Uterus (tissue), 4 donors: ENCODE data around the gene C10orf53. TPM values are rescaled to one million over a fixed set of nuclear protein-coding genes. Genes with fewer than 3 reads are reported as not detected.

Experiments used
- DNase-seq, 2 donors: peaks; one replicate each; pipeline ENCODE4 v3.0.0-alpha.2; 2019 to 2020
- H3K27ac ChIP-seq, 2 donors: fragments of 200-600 bp; sonication (generic); 1 replicate in 1 of 2; 2 replicates in 1 of 2; pipeline ENCODE4 v1.5.1; 2016 to 2018
- H3K27me3 ChIP-seq, 2 donors: fragments of 200-600 bp; sonication (generic); one replicate each; pipeline ENCODE4 v1.5.1; 2018 to 2019; ENCODE audit warnings: control low read depth in 1 of 2
- H3K36me3 ChIP-seq, 2 donors: fragments of 200-600 bp; sonication (generic); one replicate each; pipeline ENCODE4 v1.5.1; 2019; ENCODE audit warnings: control low read depth in 1 of 2
- H3K4me1 ChIP-seq, 2 donors: fragments of 200-600 bp; sonication (generic); one replicate each; pipeline ENCODE4 v1.5.1; 2018 to 2019; ENCODE audit warnings: control low read depth in 1 of 2
- H3K4me3 ChIP-seq, 2 donors: fragments of 200-600 bp; sonication (generic); 1 replicate in 1 of 2; 2 replicates in 1 of 2; pipeline ENCODE4 v1.5.1; 2018 to 2019; ENCODE audit warnings: mild to moderate bottlenecking in 1 of 2
- H3K9me3 ChIP-seq, 2 donors: fragments of 200-600 bp; sonication (generic); one replicate each; pipeline ENCODE4 v1.5.1; 2019; ENCODE audit warnings: control low read depth in 1 of 2
- CTCF ChIP-seq, 4 experiments: fragments of 200-600 bp in 2 of 4; fragments of 450-650 bp in 2 of 4; sonication (generic) in 2 of 4; IDR thresholded peaks; one replicate each; pipeline ENCODE4 v1.5.1; 2016 to 2019; ENCODE audit warnings: antibody characterized with exemption in 4 of 4, mild to moderate bottlenecking in 2 of 4, moderate library complexity in 1 of 4
- POLR2A ChIP-seq, 2 donors: fragments of 450-650 bp; IDR thresholded peaks; one replicate each; pipeline ENCODE4 v1.6.1; 2016; ENCODE audit warnings: antibody characterized with exemption in 2 of 2, mild to moderate bottlenecking in 1 of 2, moderate library complexity in 1 of 2
- intact Hi-C: fragments of 100-400 bp; cut with DNase I; formaldehyde crosslinking; loops from one replicate; pipeline ENCODE4 v1.15.1; 2023; ENCODE audit warnings: low total_unique reads
- total RNA-seq, 4 donors: library from RNA; depleted of rRNA in 3 of 4; stranded (reverse); fragments of >200 nt in 3 of 4; gene quantifications; one replicate each; pipeline versions ENCODE4 v1.1.0 to v1.2.4, GENCODE V29; 2014 to 2023
- donor health status: DM: yes; HTN: yes; CAD: no.

The C10orf53 gene
- total RNA-seq, 4 donors from 2014 or later, result not detected

- intact Hi-C loops, result no loop called here
- no peak overlapping the region for H3K27ac ChIP-seq
- no peaks in the 10 kb centered on the region for H3K9me3 ChIP-seq
- no peaks in the 10 kb centered on the region for H3K27me3 ChIP-seq
- no peak for TF ChIP-seq CTCF (IDR thresholded peaks at IDR 0.05)
- no peak for TF ChIP-seq POLR2A (IDR thresholded peaks at IDR 0.05)
- no peak for DNase-seq
- H3K36me3 ChIP-seq, result no peaks in the 10 kb centered on the region
- no peaks in the 10 kb centered on the region for H3K4me1 ChIP-seq
- no peak overlapping the region for H3K4me3 ChIP-seq
These were observed 30.2 kb upstream of the C10orf53 start for GRCh38 chr10:49649294-49649693.

GRCh38 chr10:49649936-49650723 lies 29.3 kb upstream of the C10orf53 start:
- no peaks in the 10 kb centered on the region for H3K36me3 ChIP-seq
- no peak overlapping the region for H3K4me3 ChIP-seq
- DNase-seq, result no peak
- H3K27ac ChIP-seq, result no peak overlapping the region
- no peaks in the 10 kb centered on the region for H3K27me3 ChIP-seq
- H3K9me3 ChIP-seq, result no peaks in the 10 kb centered on the region
- TF ChIP-seq POLR2A (IDR thresholded peaks at IDR 0.05), result no peak
- TF ChIP-seq CTCF (IDR thresholded peaks at IDR 0.05), result no peak
- no peaks in the 10 kb centered on the region for H3K4me1 ChIP-seq
- intact Hi-C loops, result no loop called here

- no peaks in the 10 kb centered on the region for H3K9me3 ChIP-seq
- H3K36me3 ChIP-seq, result no peaks in the 10 kb centered on the region
- no peak for TF ChIP-seq POLR2A (IDR thresholded peaks at IDR 0.05)
- TF ChIP-seq CTCF (IDR thresholded peaks at IDR 0.05), result no peak
- no peaks in the 10 kb centered on the region for H3K4me1 ChIP-seq
- intact Hi-C loops, result no loop called here
- no peak overlapping the region for H3K4me3 ChIP-seq
- no peak for DNase-seq
- H3K27me3 ChIP-seq, result no peaks in the 10 kb centered on the region
- H3K27ac ChIP-seq, result no peak overlapping the region
These were observed 28.8 kb upstream of the C10orf53 start for GRCh38 chr10:49650724-49651034.

GRCh38 chr10:49651039-49651835 lies 28.2 kb upstream of the C10orf53 start:
- Histone ChIP-seq H3K27me3 (no peaks in the 10 kb centered on the region), H3K4me3 (no peak overlapping the region), H3K36me3 (no peaks in the 10 kb centered on the region), H3K9me3 (no peaks in the 10 kb centered on the region), H3K4me1 (no peaks in the 10 kb centered on the region), H3K27ac (no peak overlapping the region)
- TF ChIP-seq CTCF (IDR thresholded peaks at IDR 0.05) (no peak), POLR2A (IDR thresholded peaks at IDR 0.05) (no peak)
- intact Hi-C loops, result no loop called here
- no peak for DNase-seq

- Histone ChIP-seq H3K4me3 (no peak overlapping the region), H3K9me3 (no peaks in the 10 kb centered on the region), H3K27ac (no peak overlapping the region), H3K4me1 (no peaks in the 10 kb centered on the region), H3K27me3 (no peaks in the 10 kb centered on the region), H3K36me3 (no peaks in the 10 kb centered on the region)
- no peak for DNase-seq
- intact Hi-C loops, result no loop called here
- TF ChIP-seq POLR2A (IDR thresholded peaks at IDR 0.05), result no peak
- TF ChIP-seq CTCF (IDR thresholded peaks at IDR 0.05), result no peak
These were observed 27.5 kb upstream of the C10orf53 start for GRCh38 chr10:49651917-49652316.
